Panc1 (cell line): ENCODE results near the gene TMEM39B. TPM values are rescaled to one million over a fixed set of nuclear protein-coding genes. Genes with fewer than 3 reads are reported as not detected.
"Not testable (repeated sequence)": the region's sequence is repeated elsewhere in the genome, so short reads cannot be mapped to it uniquely, and the experiment has no call there.

ENCODE experiments used
- ATAC-seq: fragments of 200-7000 bp; cut with Tn5 transposase; 2 replicates; pipeline ENCODE4 v1.9.1; 2020; ENCODE audit warnings: mild to moderate bottlenecking, moderate library complexity
- BruUV-seq: library from RNA; stranded (reverse); fragments of 400-500 nt; replicated peaks from 2 replicates; lab custom pipeline; 2021; lab: Mats Ljungman, UMichigan
- CTCF ChIA-PET: fragments of 300-600 bp; sonication (Branson Sonifier 250); formaldehyde crosslinking; loops from one replicate; lab custom pipeline; 2022; ENCODE audit warnings: antibody characterized with exemption; lab: Charles Lee
- POLR2A ChIA-PET: fragments of 300-600 bp; sonication (Branson Sonifier 250); formaldehyde crosslinking; loops from one replicate; lab custom pipeline; 2022; ENCODE audit warnings: antibody characterized with exemption; lab: Charles Lee
- DNase-seq: peaks from one replicate; pipeline ENCODE4 v3.0.0-alpha.2; 2010; ENCODE audit warnings: low read depth, low spot score
- H3K27ac ChIP-seq: 2 replicates; pipeline ENCODE4 v1.5.1; 2011; ENCODE audit warnings: mild to moderate bottlenecking, low read length, inconsistent platforms
- H3K27me3 ChIP-seq: fragments of 200-500 bp; sonication (Bioruptor generic); 2 replicates; pipeline ENCODE4 v1.6.0; 2014; ENCODE audit warnings: low read length, inconsistent platforms; ENCODE audit not compliant: control insufficient read depth, insufficient read depth
- H3K36me3 ChIP-seq: fragments of 200-500 bp; sonication (Bioruptor generic); 2 replicates; pipeline ENCODE4 v1.5.1; 2014; ENCODE audit warnings: inconsistent platforms, mild to moderate bottlenecking, low read length, moderate library complexity; ENCODE audit not compliant: control insufficient read depth, insufficient read depth
- H3K4me1 ChIP-seq: 2 replicates; pipeline ENCODE4 v1.5.1; 2011; ENCODE audit warnings: inconsistent platforms, mild to moderate bottlenecking, low read length, moderate library complexity; ENCODE audit not compliant: control insufficient read depth, insufficient read depth
- H3K4me3 ChIP-seq, 2 experiments: 2 replicates each; pipeline ENCODE4 v1.5.1; 2011 to 2012; ENCODE audit warnings: low read depth in 2 of 2, low read length in 2 of 2, mild to moderate bottlenecking in 2 of 2, inconsistent platforms in 1 of 2, moderate library complexity in 1 of 2
- H3K9me3 ChIP-seq: fragments of 200-500 bp; sonication (Bioruptor generic); 2 replicates; pipeline ENCODE4 v1.5.1; 2014; ENCODE audit warnings: low read depth, mild to moderate bottlenecking, inconsistent platforms, low read length, moderate library complexity; ENCODE audit not compliant: control insufficient read depth, insufficient read depth
- CTCF ChIP-seq: fragments of 450-650 bp; IDR thresholded peaks from 2 replicates; pipeline ENCODE4 v1.5.1; 2017; ENCODE audit warnings: mild to moderate bottlenecking
- POLR2AphosphoS5 ChIP-seq: IDR thresholded peaks from 2 replicates; pipeline ENCODE4 v1.6.1; 2012; ENCODE audit warnings: mild to moderate bottlenecking, low read depth, low read length, moderate library complexity
- REST ChIP-seq, 2 experiments: IDR thresholded peaks; 2 replicates each; pipeline ENCODE4 v1.6.1; 2011 to 2012; ENCODE audit warnings: low read depth in 2 of 2, control low read depth in 1 of 2, low read length in 1 of 2, mild to moderate bottlenecking in 1 of 2, moderate library complexity in 1 of 2; ENCODE audit not compliant: insufficient read depth in 1 of 2
- SIN3A ChIP-seq: IDR thresholded peaks from 2 replicates; pipeline ENCODE4 v1.6.1; 2012; ENCODE audit warnings: low read depth, mild to moderate bottlenecking, low read length, moderate library complexity, borderline replicate concordance; ENCODE audit not compliant: insufficient read depth
- TCF7L2 ChIP-seq: IDR thresholded peaks from 2 replicates; pipeline ENCODE4 v1.6.1; 2011; ENCODE audit warnings: mild to moderate bottlenecking, low read depth, low read length, inconsistent platforms
- in situ Hi-C: cut with HindIII; loops from 2 replicates; pipeline ENCODE4 v1.10.0; 2016; ENCODE audit warnings: low sequenced_read_pairs, low pct_unique_long_range_greater_than_20kb
- intact Hi-C: fragments of 100-400 bp; cut with micrococcal nuclease; formaldehyde crosslinking; loops from one replicate; pipeline ENCODE4 v1.10.0; 2022; ENCODE audit not compliant: unreplicated experiment
- total RNA-seq: library from RNA; stranded (reverse); gene quantifications from one replicate; pipeline ENCODE4 v1.2.1, GENCODE V29; 2021; ENCODE audit not compliant: unreplicated experiment

Gene TMEM39B
- total RNA-seq, 1 experiment from 2014 or later: 35.0 TPM

- no peaks in the 10 kb centered on the region for H3K9me3 ChIP-seq
- POLR2A ChIA-PET: interaction anchor here (0.6 to 0.8 kb wide), 2 partner anchors 31 to 57 kb away, joined by 5 to 8 read pairs; partner anchors contain the start of gene TXLNA
- no peaks in the 10 kb centered on the region for H3K36me3 ChIP-seq
- ATAC-seq: no peak
- no peak overlapping the region for H3K4me3 ChIP-seq
- peaks cover 2% of the 10 kb centered on the region; the same call in 1 of the 2 replicates for H3K4me1 ChIP-seq
- intact Hi-C loops: no loop called here
- H3K27ac ChIP-seq: no peak overlapping the region
- TF ChIP-seq REST (IDR thresholded peaks at IDR 0.05; ENCODE audit: insufficient read depth in 1 of 2, low read depth in 2 of 2, low read length in 1 of 2) (no peak), TCF7L2 (no peak), SIN3A (no peak), POLR2AphosphoS5 (no peak), CTCF (no peak)
- DNase-seq: no peak
- CTCF ChIA-PET: interaction anchor here (0.7 kb wide), 1 partner anchor 129 kb away, joined by 9 read pairs; the partner anchor contains the start of gene LCK
- in situ Hi-C loops: no loop called here
- BruUV-seq: no TSS peak
- H3K27me3 ChIP-seq: no peaks in the 10 kb centered on the region
Observed at GRCh38 chr1:32122151-32122550, 49.4 kb downstream of the TMEM39B start.

- intact Hi-C loops, BruUV-seq, H3K27me3 ChIP-seq, H3K4me3 ChIP-seq, H3K9me3 ChIP-seq, H3K4me1 ChIP-seq, ATAC-seq, H3K27ac ChIP-seq, CTCF ChIA-PET, POLR2A ChIA-PET, H3K36me3 ChIP-seq, DNase-seq, in situ Hi-C loops: not testable (repeated sequence)
Observed at GRCh38 chr1:32123361-32123760, 50.6 kb downstream of the TMEM39B start.

- TF ChIP-seq POLR2AphosphoS5: no peak
- no peak for TF ChIP-seq TCF7L2
- no peak for TF ChIP-seq SIN3A
- TF ChIP-seq CTCF: no peak
- no peak for TF ChIP-seq REST (IDR thresholded peaks at IDR 0.05; ENCODE audit: insufficient read depth in 1 of 2, low read depth in 2 of 2, low read length in 1 of 2)
- BruUV-seq: no TSS peak
- POLR2A ChIA-PET: no interaction called here
- DNase-seq (no peak), ATAC-seq (no peak)
- no peak overlapping the region for H3K4me3 ChIP-seq
- no peaks in the 10 kb centered on the region for H3K36me3 ChIP-seq
- CTCF ChIA-PET: no interaction called here
- no peaks in the 10 kb centered on the region; the same call in 1 of the 2 replicates for H3K4me1 ChIP-seq
- intact Hi-C loops: no loop called here
- no peaks in the 10 kb centered on the region for H3K27me3 ChIP-seq
- no peaks in the 10 kb centered on the region for H3K9me3 ChIP-seq
- no peak overlapping the region for H3K27ac ChIP-seq
- in situ Hi-C loops: no loop called here
Observed at GRCh38 chr1:32125313-32125712, 52.6 kb downstream of the TMEM39B start.
